NCI-H2171 (cell line): ENCODE measurements around the gene PHF21B.
"Not testable (repeated sequence)": the region's sequence is repeated elsewhere in the genome, so short reads cannot be mapped to it uniquely, and the experiment has no call there.

Experiments used
- DNase-seq: peaks from one replicate; lab custom pipeline; 2025; lab: John Stamatoyannopoulos, UW

PHF21B gene

DNA sequence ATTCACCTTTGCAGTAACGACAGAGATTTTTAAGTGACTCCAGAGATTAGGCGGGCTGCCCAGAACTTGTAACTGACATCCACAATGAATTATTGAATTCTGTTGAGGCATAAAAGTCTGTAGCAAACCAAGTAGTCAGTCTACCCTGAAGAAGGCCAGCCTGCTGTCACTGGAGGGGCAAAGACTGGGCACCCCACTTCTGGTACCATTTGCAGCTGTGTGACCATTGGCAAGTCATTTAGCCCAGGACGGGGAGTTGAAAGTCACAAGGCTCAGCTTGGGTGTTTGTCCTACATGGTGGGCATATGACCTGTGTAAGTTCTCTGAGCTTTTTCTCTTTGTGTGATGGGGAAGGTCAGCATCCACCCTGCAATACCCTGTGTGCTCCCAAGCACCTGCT is 138.0 kb downstream of the PHF21B start:
- DNase-seq: no peak

DNA sequence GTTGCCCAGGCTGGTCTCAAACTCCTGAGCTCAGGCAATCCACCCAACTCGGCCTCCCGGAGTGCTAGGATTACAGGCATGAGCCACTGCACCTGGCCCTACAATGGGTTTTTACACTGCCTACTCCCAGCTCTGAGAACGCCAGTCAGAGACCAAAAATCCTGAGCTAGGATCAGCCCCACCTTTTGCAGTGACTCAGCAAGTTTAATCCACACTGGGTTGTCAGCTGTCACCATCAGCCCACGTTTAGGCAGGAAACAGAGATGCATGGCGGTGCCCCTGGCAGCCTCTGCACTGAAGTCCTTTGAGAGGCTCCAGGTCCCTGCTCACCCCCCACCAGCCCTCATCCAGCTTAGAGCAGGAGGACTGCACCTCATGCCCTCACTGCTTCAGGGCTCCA is 139.8 kb downstream of the PHF21B start:
- peak; percentile 39 for DNase-seq

DNA sequence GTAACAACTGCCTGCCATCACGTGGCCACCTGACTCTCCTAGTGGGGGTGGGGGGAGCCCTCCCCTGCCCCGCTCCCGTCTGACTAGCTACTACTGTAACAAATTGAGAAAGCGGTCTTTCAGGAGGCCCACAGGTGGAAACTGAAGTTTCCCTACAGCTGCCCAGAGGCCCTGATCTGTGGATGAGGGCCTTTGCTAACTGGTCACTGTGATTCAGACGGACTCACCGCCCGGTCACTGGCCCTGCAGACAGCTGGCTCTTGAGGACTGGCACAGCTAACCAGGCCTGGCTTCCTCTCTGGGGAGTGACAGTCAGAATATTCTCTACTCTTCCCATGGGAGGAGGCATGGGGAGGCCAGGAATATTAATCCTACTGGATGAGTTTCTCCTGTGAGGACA is 140.6 kb downstream of the PHF21B start:
- DNase-seq: no peak

DNA sequence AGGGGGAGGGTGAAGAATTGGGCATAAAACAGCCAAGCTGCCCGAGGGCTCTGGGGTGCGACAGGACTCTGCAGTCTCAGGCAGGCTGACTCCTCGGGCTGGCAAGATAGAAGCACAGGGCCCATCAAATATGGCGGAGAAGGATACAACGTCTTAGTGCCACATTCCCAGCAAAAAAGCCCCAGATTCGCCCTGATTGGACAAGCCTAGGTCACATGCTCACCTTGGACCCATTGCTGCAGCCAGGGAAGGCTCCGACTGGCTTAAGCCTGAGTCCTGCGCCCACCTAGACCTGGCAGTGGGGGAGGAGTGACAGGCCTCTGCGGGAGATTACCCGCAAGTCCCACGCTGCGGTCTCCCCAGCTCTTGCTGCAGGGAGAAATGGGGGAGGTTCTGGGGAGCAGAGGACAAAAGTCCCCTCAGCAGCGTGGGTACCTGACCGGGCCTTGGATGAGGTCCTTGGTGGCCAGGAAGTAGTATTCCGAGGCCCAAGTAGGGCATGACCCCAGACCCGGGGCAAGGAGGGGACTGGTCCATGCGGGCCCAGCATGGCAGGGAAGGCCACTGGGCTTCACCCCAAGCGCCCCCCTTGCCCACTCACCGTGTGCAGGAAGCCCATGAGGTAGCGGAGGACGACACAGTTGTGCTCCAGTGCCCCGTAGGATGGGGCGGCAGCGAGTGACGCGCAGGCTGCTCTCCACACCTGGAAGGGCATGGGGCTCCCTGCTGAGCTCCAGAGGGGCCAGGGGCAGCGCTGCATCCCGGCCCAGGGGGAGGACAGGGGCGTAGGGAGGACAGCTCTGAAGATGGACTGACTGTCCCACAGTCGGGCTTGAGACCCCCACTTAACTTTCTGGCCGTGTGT is 144.4 kb downstream of the PHF21B start:
- DNase-seq: no peak

DNA sequence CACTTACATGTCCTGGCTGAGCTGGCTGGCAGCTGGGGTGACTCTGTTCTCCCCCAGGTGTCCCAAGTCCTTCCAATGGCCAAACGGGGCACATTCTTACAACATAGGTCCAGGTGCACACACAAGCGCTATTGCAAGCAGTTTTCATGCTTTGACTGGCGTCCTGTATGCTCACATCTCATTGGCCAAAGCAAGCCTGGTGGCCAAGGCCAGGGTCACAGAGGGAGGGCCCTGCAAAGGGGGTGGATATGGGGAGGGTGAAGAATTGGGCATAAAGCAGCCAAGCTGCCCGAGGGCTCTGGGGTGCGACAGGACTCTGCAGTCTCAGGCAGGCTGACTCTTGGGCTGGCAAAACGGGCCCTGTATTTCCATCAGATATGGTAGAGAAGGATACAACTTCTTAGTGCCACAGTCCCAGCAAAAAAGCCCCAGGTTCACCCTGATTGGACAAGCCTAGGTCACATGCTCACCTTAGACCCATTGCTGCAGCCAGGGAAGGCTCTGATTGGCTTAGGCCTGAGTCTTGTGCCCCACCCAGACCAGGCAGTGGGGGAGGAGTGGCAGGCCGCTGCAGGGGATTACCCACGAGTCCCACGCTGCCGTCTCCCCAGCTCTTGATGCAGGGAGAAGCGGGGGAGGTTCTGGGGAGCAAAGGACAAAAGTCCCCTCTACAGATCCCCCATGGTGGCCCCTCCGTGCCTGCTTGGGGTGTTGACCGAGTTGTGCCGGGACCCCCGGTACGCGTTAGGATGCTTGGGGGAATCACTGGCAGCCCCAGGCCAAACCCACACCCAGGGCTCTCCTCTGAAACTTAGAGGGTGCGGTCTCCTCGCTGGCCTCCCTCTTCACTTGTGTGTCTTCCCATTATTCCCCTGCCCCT is 146.6 kb downstream of the PHF21B start:
- no peak for DNase-seq

DNA sequence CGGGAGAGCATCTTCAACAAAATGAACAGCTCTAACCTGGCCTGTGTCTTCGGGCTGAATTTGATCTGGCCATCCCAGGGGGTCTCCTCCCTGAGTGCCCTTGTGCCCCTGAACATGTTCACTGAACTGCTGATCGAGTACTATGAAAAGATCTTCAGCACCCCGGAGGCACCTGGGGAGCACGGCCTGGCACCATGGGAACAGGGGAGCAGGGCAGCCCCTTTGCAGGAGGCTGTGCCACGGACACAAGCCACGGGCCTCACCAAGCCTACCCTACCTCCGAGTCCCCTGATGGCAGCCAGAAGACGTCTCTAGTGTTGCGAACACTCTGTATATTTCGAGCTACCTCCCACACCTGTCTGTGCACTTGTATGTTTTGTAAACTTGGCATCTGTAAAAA is 147.5 kb downstream of the PHF21B start:
- DNase-seq: no peak

DNA sequence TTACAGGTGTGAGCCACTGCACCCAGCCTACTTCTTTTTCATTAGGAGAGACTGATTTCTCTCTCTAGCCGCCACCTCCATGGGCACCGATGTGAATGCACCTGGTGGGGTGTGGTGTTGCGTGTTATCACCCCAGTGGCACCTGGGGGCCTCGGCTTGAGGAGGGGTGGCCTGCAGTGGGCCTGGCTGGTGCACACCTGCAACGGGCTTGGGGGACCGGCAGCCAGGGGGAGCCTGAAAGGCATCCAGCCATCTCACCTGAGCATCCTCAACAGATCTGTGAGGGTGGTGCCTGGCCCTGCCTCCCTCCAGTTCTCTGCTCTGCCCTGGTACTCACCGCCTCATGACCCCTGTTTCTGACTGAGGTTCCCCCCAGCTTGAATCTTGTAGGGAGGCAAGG is 148.6 kb downstream of the PHF21B start:
- DNase-seq: no peak

DNA sequence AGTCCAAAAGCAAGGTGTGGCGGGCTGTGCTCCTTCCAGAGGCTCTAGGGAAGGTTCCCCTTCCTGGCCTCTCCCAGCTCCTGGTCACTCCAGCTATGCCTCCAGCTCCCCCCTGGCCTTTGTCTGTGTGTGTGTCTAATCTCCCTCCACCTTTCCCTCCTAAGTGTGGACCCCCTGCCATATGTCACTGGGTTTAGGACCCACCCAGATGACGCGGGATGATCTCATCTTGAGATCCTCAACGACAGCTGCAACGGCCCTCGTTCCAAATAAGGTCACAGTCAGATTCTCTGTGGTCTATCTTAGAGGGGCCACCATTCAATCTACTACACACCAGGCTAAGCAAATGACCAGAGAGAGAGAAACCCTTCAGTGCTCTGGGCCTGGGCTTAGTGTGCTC is 149.5 kb downstream of the PHF21B start:
- DNase-seq: no peak

DNA sequence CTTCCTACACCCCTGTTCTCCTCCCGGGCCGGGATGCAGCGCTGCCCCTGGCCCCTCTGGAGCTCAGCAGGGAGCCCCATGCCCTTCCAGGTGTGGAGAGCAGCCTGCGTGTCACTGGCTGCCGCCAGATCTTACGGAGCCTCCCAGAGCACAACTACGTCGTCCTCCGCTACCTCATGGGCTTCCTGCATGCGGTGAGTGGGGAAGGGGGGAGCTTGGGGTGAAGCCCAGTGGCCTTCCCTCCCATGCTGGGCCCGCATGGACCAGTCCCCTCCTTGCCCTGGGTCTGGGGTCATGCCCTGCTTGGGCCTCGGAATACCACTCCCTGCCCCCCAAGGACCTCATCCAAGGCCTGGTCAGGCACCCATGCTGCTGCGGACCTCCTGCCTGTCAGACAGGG is 150.2 kb downstream of the PHF21B start:
- no peak for DNase-seq

DNA sequence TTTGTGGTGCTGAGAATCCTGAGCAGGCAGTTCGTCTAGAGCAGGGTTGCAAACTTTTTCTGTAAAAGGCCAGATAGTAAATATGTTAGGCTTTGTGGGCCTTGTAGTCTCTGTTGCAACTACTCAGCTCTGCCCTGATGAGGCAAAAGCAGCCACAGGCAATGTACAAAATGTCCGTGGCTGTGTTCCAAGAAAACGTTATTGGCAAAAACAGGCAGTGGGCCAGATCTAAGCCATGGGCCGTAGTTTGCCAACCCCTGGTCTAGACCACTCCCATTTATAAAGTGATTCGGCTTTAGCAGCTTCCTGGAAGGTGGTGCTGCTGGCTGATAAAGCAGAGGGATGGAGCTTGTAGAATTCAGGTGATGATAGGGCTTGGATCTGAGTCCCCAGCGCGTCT is 151.0 kb downstream of the PHF21B start:
- not testable (repeated sequence) for DNase-seq

DNA sequence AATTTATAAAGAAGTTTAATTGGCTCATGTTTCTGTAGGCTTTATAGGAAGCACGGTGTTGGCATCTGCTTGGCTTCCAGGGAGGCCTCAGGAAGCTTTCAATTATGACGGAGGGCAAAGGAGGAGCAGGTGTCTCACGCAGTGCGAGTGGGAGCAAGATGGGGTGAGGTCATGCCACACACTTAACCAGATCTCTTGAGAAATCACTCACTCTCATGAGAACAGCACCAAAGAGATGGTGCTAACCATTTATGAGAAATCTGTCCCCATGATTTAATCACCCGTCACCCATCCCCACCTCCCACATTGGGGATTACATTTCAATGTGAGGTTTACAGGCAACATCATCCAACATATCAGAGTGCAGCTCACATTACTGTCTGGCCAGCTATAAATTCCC is 153.9 kb downstream of the PHF21B start:
- no peak for DNase-seq

DNA sequence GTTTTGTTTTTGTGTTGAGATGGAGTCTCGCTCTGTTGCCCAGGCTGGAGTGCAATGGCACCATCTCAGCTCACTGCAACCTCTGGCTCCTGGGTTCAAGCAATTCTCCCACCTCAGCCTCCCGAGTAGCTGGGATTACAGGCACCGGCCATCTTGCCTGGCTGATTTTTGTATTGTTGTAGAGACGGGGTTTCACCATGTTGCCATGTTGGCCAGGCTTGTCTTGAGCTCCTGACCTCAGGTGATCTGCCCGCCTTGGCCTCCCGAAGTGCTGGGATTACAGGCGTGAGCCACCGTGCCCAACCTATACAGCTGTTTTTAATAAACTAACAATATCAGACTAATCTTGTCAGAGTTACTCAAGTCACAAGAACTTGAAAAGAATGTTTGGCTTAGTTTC is 155.2 kb downstream of the PHF21B start:
- not testable (repeated sequence) for DNase-seq

DNA sequence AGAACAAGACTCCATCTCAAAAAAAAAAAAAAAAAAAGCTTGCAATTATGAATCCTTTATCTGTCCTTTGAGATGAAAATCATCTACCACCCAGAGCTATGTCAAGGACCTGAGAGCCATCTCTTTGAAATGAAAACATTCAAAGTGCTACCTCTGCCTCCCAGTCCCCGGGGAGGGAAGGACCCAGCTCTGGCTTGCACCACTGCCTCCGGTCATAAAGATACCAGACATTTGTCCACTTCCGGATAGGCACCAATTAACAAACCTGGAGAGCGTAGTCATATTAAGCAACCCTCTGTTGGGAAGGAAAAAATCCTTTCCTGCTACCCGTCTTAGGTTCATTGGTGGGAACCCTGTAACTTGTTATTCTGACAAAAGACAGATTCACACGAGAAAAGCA is 158.9 kb downstream of the PHF21B start:
- no peak for DNase-seq

DNA sequence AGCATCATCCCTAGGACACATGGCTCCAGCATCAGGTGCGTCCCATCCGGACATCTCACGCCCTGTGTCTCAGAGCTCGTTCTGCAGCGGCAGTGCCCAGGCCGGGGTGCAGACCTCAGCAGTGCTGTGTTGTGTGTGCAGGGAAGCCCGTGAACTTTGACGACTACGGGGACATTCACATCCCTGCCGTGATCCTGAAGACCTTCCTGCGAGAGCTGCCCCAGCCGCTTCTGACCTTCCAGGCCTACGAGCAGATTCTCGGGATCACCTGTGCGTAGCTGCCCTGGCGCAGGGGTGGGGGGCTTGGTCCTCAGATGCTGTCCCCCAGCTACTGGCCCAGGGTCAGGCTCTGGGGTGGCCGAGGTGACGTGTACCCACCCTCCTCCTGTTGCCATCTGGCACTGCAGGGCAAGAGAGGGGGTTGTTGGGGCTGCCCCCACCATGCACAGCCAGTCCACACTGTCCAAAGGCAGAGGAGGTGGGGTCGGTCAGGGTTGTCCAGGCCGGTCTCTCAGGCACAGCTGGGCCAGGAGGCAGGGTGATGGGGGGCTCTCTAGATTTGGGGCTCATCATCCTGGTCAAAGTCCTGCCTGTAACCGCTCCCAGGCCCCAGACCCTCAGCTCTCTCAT is 160.9 kb downstream of the PHF21B start:
- DNase-seq: no peak

DNA sequence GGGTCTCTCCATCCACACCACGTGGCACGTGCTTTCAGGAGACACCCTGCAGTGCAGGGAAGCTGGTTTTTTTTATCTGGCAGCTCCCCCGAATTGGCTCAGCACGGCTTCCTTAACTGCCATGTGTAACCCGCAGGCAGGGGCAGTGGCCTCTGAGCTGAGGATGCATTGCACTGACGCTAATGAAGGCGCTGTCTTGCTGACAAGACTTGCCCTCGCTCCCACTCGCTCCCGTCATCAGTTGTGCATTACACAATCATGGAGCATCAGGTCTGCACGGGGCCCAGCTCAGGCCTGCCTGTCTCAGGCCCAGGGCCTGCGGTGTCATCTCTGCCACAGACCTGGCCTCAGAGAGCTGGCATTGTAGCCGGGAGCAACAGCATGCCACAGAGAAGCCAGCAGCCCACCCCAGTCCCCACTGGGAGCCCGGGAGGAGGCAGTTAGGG is 161.5 kb downstream of the PHF21B start:
- DNase-seq: no peak

DNA sequence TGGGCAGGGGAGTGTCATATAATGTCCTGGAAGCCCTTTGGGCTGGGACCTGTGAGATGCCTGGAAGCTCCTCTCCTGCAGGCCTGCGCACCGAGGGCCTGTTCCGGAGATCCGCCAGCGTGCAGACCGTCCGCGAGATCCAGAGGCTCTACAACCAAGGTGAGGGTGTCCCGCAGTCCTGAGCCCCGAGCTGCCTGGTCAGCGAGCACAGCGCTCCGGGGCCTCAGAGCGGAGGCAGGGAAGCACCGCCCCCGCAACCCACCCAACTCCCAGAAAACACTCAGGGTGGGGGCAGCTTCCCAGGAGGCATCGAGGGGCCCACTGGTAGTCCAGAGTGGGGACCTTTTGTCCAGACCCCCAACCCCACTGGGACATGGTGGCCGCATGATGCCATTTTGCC is 161.9 kb downstream of the PHF21B start:
- DNase-seq: no peak

DNA sequence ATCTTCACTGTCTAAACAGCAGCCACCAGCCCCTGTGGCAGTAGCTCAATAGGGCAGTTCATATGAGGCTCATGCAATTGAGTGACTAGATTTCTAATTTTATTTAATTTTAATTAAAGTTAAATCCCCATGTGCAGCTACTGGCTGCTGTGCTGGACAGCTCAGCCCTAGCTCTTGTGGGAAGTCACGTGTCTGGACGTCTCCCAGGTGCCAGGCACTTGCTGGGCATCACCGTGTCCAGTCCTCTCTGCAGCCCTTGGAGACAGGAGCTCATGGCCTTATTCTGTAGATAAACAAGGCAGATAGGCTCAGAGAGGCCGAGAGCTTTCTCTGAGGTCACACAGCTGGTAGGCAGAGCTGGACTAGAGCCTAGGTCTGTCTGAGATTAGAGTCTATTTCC is 162.4 kb downstream of the PHF21B start:
- no peak for DNase-seq

DNA sequence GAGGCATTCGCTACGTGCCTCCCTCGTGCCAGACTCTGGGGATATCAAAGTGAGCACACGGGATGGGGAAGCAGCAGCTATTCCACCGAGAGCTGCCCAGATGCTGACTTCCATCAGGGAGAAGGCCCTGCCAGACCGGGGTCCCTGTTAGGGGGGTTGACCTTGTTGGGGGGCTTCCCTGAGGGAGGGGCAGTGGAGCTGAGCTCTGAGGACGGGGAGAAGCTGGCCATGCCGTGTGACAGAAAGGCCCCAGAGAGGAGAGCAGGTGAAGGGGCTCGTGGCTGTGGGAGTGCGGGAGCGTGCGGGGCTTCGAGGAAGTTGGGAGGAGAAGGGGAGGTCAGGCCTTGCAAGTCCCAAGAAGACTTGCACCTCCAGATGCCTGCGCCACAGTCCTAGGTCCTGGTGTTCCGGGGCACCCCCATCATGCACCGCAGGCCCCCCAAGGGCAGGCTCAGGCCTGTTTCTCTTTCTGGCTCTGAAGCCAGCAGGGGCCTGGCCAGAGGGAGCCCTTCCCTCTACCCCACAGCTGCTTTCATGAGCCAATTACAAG is 163.0 kb downstream of the PHF21B start:
- DNase-seq: no peak

DNA sequence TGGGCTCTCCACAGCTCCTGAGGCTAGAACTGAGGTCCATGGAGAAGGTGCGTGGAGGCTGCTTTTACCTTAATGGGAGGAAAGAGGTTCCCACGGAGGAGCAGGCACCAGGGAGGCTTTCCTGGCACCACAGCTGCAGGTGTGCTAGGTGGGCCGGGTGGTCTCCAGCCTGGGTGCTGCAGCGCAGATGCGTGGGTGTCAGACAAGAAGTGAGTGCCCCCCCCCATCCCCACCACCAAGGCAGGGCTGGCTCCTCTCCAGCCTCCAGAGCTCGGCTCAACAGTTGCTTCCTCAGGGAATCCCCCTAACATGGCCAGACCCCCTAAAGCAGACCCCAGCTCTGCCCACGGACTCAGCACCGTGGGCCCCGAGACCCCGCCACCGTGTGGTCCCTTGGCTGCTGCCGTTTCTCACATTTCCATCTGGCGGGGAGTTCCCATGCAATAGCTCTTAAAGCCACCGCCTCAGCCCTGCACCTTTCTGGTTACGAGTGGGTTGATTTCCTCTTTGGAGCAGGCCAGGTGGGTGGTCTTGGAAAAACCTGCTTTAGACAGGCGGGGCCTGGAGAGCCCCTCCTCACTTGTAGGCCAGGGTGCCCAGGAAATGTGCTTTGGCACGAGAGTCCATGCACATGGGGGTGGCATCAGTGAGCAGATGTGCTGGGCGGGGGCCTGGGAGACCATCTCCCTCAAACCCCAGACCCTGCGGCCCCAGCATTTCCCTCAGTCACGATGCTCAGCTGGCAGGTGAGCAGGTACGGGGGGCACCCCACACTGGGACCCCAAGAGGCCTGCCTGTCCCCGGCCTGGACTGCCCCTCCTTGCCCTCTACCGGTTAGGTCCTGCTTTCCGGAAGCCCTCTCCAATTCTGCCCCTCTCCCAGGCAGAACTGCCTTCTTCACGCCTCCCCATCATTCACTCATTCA is 163.7 kb downstream of the PHF21B start:
- no peak for DNase-seq

DNA sequence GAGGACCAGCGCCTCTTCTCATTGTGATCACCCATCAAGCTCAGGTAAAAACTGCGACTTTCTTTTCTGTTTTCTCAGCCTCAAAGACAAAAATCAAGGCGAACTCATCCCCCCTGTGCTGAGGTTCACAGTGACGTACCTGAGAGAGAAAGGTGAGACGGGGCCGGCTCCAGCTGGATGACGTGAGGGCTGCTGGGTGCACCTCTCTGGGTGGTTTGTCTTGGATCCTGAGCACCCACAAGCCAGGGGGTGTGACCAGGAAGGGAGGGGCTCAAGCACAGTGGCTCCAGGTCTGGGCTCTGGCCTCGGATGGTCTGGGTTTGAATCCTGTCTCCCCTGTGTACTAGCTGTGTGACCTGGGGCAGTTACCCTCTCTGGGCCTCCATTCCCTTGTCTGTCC is 164.6 kb downstream of the PHF21B start:
- no peak for DNase-seq

DNA sequence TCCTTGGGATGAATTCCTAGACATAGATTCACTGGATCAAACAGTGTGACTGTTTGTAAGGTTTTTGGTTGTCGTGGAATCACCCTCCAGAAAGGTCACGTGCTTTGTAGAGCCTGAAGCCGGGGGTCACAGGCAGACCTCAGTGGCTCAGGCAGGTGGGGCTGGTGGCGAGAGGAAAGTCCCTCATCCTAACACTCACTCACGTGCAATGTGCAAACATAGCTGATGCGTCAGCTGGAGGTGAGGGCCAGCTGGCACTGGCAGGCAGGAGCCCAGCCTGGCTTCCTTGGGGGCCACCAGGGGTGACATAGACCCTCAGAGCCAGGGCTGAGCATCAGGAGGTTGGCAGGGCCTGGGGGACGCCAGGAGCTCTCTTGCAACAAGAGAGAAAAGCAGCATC is 167.4 kb downstream of the PHF21B start:
- DNase-seq: no peak
